Glutamatergic neuron (in vitro differentiated cells): Measurements from ENCODE around the gene CATSPER3. TPM values are rescaled to one million over a fixed set of nuclear protein-coding genes. Genes with fewer than 3 reads are reported as not detected.

Source experiments
- DNase-seq: peaks from one replicate; pipeline ENCODE4 v3.0.0; 2022
- H3K27ac Mint-ChIP-seq: one replicate; pipeline ENCODE4 v1.8.0; 2020; ENCODE audit warnings: mild to moderate bottlenecking, mixed read lengths, inconsistent platforms; ENCODE audit not compliant: unreplicated experiment
- H3K27me3 Mint-ChIP-seq: one replicate; pipeline ENCODE4 v1.8.0; 2020; ENCODE audit warnings: mild to moderate bottlenecking, moderate library complexity, mixed read lengths, inconsistent platforms; ENCODE audit not compliant: unreplicated experiment
- H3K36me3 Mint-ChIP-seq: one replicate; pipeline ENCODE4 v1.8.0; 2020; ENCODE audit warnings: mild to moderate bottlenecking, mixed read lengths, inconsistent platforms; ENCODE audit not compliant: unreplicated experiment
- H3K4me1 Mint-ChIP-seq: one replicate; pipeline ENCODE4 v1.8.0; 2020; ENCODE audit warnings: mild to moderate bottlenecking, low read depth, mixed read lengths, inconsistent platforms; ENCODE audit not compliant: unreplicated experiment
- H3K4me3 Mint-ChIP-seq: one replicate; pipeline ENCODE4 v1.8.0; 2020; ENCODE audit warnings: mild to moderate bottlenecking, mixed read lengths, inconsistent platforms; ENCODE audit not compliant: unreplicated experiment
- H3K9me3 Mint-ChIP-seq: one replicate; pipeline ENCODE4 v1.8.0; 2020; ENCODE audit warnings: mild to moderate bottlenecking, moderate library complexity, mixed read lengths, inconsistent platforms; ENCODE audit not compliant: unreplicated experiment
- total RNA-seq: library from RNA; stranded (reverse); fragmentation: NEBNext Ultra II Directional; extraction: Animal tissue kit (Norgen Biotek cat#: 25700); gene quantifications from one replicate; pipeline ENCODE4 v1.2.1, GENCODE V29; 2021; ENCODE audit not compliant: unreplicated experiment
- TF ChIP-seq, protein P1 (sequence below): fragments of 200-600 bp; sonication (generic); IDR thresholded peaks from one replicate; pipeline ENCODE4 v1.5.0; 2021; ENCODE audit not compliant: partially characterized antibody, unreplicated experiment

The CATSPER3 gene
- total RNA-seq, 1 donor from 2014 or later: 0.54 TPM

DNA sequence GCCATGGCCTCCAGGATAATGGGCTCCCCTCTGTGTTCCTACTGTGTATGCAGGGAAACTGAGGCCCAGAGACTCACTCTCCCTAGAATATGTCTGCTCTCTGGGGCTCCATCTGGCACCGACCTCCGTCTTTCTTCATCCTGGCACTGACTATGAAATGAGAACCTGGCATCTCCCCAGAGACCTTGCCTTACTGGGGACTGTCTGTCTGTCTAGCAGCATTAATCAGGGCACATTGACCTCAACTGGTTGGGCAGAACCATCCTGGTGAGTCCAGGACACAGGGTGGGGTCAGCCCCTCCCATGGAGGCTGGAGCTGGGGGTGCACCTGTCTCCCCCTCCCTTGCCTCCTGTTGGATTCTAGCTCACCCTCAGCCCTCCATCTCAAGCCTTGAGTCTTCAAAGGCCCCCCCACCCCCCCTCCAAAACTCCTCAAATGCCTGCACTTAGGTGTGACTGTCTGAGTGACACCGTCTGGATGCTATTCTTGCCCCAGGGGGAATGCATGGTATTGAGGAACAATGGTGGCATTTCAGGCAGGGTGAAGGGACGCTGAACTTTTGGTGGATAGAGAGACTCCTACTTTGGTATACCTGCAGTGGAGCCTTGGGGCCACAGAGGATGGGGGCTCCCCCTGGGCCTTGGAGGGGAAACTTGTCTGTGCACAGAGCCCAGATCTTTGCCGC, 79.1 kb downstream of the CATSPER3 start:
- Mint-ChIP-seq H3K4me3 (no peak overlapping the region), H3K27me3 (peaks cover 34% of the 10 kb centered on the region), H3K4me1 (no peaks in the 10 kb centered on the region), H3K36me3 (peaks cover under 1% of the 10 kb centered on the region), H3K27ac (no peak overlapping the region), H3K9me3 (peaks cover 2% of the 10 kb centered on the region)
- no peak for DNase-seq
- TF ChIP-seq, protein P1, sequence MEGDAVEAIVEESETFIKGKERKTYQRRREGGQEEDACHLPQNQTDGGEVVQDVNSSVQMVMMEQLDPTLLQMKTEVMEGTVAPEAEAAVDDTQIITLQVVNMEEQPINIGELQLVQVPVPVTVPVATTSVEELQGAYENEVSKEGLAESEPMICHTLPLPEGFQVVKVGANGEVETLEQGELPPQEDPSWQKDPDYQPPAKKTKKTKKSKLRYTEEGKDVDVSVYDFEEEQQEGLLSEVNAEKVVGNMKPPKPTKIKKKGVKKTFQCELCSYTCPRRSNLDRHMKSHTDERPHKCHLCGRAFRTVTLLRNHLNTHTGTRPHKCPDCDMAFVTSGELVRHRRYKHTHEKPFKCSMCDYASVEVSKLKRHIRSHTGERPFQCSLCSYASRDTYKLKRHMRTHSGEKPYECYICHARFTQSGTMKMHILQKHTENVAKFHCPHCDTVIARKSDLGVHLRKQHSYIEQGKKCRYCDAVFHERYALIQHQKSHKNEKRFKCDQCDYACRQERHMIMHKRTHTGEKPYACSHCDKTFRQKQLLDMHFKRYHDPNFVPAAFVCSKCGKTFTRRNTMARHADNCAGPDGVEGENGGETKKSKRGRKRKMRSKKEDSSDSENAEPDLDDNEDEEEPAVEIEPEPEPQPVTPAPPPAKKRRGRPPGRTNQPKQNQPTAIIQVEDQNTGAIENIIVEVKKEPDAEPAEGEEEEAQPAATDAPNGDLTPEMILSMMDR: no peak

DNA sequence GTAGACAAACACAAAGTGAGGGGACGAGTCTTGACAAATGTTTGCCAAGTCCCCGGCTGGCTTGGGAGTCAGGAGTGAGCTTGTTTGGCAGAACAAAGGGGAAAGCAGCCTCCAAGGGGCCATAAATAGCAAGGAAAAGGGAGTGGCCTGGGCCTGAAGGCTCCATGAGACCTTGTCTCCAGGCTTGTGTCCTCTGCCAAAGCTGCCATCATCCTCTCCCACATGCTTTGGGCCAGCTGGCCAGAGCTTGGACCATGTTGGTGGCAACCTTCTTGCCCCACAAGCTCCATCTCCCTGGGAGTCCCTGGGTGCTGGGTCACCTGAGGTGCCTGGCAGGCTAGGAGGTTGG, 79.6 kb downstream of the CATSPER3 start:
- Mint-ChIP-seq H3K27ac (no peak overlapping the region), H3K4me1 (no peaks in the 10 kb centered on the region), H3K9me3 (peaks cover 4% of the 10 kb centered on the region), H3K4me3 (no peak overlapping the region), H3K36me3 (peaks cover 6% of the 10 kb centered on the region), H3K27me3 (peaks cover 37% of the 10 kb centered on the region)
- no peak for DNase-seq
- TF ChIP-seq, protein P1: no peak

DNA sequence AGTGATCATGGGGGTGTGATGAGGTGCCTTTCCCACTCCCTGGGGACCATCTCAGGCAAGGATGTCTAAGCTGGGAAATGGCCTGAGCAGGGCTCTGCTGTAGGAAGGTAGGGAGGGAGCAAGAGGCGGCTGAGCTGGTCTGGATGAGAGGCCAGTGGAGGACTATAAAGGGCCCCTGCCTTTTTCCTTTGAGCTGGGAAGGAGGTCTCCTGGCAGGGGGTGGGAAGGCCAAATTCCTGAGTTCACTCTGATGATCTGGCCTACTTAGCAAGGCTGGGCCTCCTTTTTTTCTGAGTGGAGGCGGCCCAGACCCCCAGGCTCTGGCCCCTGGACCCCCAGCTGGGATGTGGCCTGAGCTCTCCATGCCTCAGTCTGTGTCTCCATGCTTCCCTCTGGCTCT, 80.6 kb downstream of the CATSPER3 start:
- Mint-ChIP-seq H3K4me3 (no peak overlapping the region), H3K27ac (no peak overlapping the region), H3K36me3 (peaks cover 7% of the 10 kb centered on the region), H3K9me3 (peaks cover 3% of the 10 kb centered on the region), H3K4me1 (no peaks in the 10 kb centered on the region), H3K27me3 (peaks cover 33% of the 10 kb centered on the region)
- TF ChIP-seq, protein P1: no peak
- DNase-seq: no peak

DNA sequence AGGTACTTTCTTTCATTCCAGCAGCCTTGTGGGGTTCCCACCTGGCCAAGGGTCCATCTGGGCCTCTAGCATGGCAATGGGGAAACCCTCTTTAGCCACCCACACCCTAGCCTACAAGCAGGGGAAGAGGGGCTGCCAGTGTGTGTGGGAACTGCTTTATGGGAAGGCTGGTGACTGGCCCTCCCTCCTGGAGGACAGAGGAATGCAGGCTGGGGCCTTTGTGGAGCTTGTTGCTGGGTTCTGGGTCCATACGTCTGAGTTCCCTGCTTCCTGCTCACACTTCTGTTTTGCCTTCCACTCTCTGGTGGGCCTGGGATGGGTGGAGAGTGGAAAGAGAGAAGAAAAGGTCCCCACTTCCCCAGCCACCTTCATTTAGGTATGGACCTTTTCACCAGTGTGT, 81.2 kb downstream of the CATSPER3 start:
- DNase-seq: no peak

DNA sequence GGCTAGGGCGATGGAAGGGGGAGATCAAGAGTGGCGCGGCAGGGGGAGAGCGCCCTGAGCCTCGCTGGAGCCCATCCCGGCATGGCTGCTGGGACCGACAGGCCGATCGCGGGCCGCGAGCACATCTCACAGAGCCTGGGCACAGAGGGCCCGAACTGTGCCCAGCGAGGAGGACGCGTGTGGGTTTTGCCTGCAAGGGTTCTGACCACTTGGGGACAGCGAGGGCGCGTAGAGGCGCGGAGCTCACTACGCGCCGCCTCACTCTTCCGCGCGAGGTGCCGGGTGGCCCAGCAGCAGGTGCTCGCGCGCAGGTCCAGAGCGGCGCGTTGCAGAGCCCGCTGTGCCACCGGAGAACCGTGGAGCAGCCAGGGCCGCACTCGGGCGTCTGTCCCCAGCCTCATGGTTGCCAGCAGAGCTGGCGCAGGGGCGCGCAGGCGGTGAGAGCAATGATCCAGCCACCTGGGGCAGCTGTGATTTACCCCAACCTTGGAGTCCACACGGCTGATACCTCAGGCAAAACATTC, 82.6 kb downstream of the CATSPER3 start:
- no peak overlapping the region for H3K4me3 Mint-ChIP-seq
- H3K9me3 Mint-ChIP-seq: peaks cover 5% of the 10 kb centered on the region
- DNase-seq: no peak
- no peak overlapping the region for H3K27ac Mint-ChIP-seq
- H3K36me3 Mint-ChIP-seq: peaks cover 7% of the 10 kb centered on the region
- TF ChIP-seq, protein P1: no peak
- peaks cover 23% of the 10 kb centered on the region for H3K27me3 Mint-ChIP-seq
- H3K4me1 Mint-ChIP-seq: no peaks in the 10 kb centered on the region

More for the DNA sequence above, 81.2 kb downstream of the CATSPER3 start:
- TF ChIP-seq, protein P1: no peak
- Mint-ChIP-seq H3K4me3 (no peak overlapping the region), H3K9me3 (peaks cover 5% of the 10 kb centered on the region), H3K27ac (no peak overlapping the region), H3K36me3 (peaks cover 7% of the 10 kb centered on the region), H3K4me1 (no peaks in the 10 kb centered on the region), H3K27me3 (peaks cover 28% of the 10 kb centered on the region)
